Medulla oblongata (tissue), 1 donor: ENCODE results near the gene TNKS1BP1.
"Not testable (repeated sequence)": the region's sequence is repeated elsewhere in the genome, so short reads cannot be mapped to it uniquely, and the experiment has no call there.

Source experiments
- DNase-seq: peaks from one replicate; pipeline ENCODE4 v3.0.0-alpha.2; 2015; ENCODE audit errors: extremely low spot score

The TNKS1BP1 gene

GRCh38 chr11:57356268-57356667 lies 31.5 kb upstream of the TNKS1BP1 start:
- DNase-seq = peak; percentile 44

GRCh38 chr11:57354699-57355098 lies 29.9 kb upstream of the TNKS1BP1 start:
- DNase-seq = no peak

- DNase-seq = peak; percentile 17
These were observed 29.1 kb upstream of the TNKS1BP1 start for GRCh38 chr11:57353852-57354251.

GRCh38 chr11:57353446-57353845 lies 28.7 kb upstream of the TNKS1BP1 start:
- DNase-seq = no peak

- DNase-seq = no peak
These were observed 28.3 kb upstream of the TNKS1BP1 start for GRCh38 chr11:57353036-57353435.

- DNase-seq = peak; percentile 57
These were observed 24.9 kb upstream of the TNKS1BP1 start for GRCh38 chr11:57349491-57350274.

- no peak for DNase-seq
These were observed 24.0 kb upstream of the TNKS1BP1 start for GRCh38 chr11:57348636-57349313.

- DNase-seq = no peak
These were observed 23.3 kb upstream of the TNKS1BP1 start for GRCh38 chr11:57348052-57348451.

GRCh38 chr11:57347336-57347735 lies 22.6 kb upstream of the TNKS1BP1 start:
- DNase-seq = no peak

- peak; percentile 81 for DNase-seq
These were observed 20.9 kb upstream of the TNKS1BP1 start for GRCh38 chr11:57345555-57346211.

GRCh38 chr11:57344826-57345225 lies 20.1 kb upstream of the TNKS1BP1 start:
- DNase-seq = no peak

- DNase-seq = no peak
These were observed 19.1 kb upstream of the TNKS1BP1 start for GRCh38 chr11:57343825-57344224.

GRCh38 chr11:57342702-57343101 lies 17.9 kb upstream of the TNKS1BP1 start:
- DNase-seq = no peak

GRCh38 chr11:57341250-57341808 lies 16.6 kb upstream of the TNKS1BP1 start:
- no peak for DNase-seq

GRCh38 chr11:57340039-57340615 lies 15.4 kb upstream of the TNKS1BP1 start:
- DNase-seq = peak; percentile 27

GRCh38 chr11:57339328-57339727 lies 14.6 kb upstream of the TNKS1BP1 start:
- no peak for DNase-seq

- DNase-seq = no peak
These were observed 13.4 kb upstream of the TNKS1BP1 start, which contains the start of gene P2RX3 for GRCh38 chr11:57338142-57338541. TSS of gene P2RX3 (plus strand) at chr11:57338352. CDS start at chr11:57338551, 199 bp downstream.

- not testable (repeated sequence) for DNase-seq
These were observed 12.1 kb upstream of the TNKS1BP1 start for GRCh38 chr11:57336856-57337255.

GRCh38 chr11:57336111-57336666 lies 11.4 kb upstream of the TNKS1BP1 start:
- no peak for DNase-seq

- DNase-seq = peak; percentile 91
These were observed 10.8 kb upstream of the TNKS1BP1 start, which contains the start of gene SSRP1 for GRCh38 chr11:57335343-57336110. TSS of gene SSRP1 (minus strand) at chr11:57335892. CDS start at chr11:57335121, 771 bp downstream.

GRCh38 chr11:57335023-57335342 lies 10.2 kb upstream of the TNKS1BP1 start:
- DNase-seq = no peak
